PC-9 (cell line): ENCODE measurements around the gene ADCK2.

Experiments
- CTCF ChIP-seq: fragments of 200-600 bp; sonication (generic); conservative IDR thresholded peaks from 2 replicates; pipeline ENCODE4 v1.6.1; 2017; ENCODE audit warnings: mixed run types, antibody characterized with exemption, mild to moderate bottlenecking, moderate library complexity
- EZH2 ChIP-seq: fragments of 200-600 bp; sonication (generic); IDR thresholded peaks from 2 replicates; pipeline ENCODE4 v1.8.0; 2017; ENCODE audit warnings: antibody characterized with exemption, low read depth

- TF ChIP-seq CTCF (peak; percentile 56; the same call in 1 of the 2 replicates), EZH2 (no peak)
Measured at GRCh38 chr7:140674899-140675701, 2.4 kb downstream of the ADCK2 start.
